ENCODE results near the gene EIF2B2. TPM values are rescaled to one million over a fixed set of nuclear protein-coding genes. Genes with fewer than 3 reads are reported as not detected.

Gene EIF2B2
- polyA plus RNA-seq, 1 experiment, result 78.0 TPM

GRCh38 chr14:75022655-75023054 is 19.9 kb downstream of the EIF2B2 start:
- H3K27me3 ChIP-seq (ENCODE audit: control insufficient read depth, insufficient read depth, low read length), result no peaks in the 10 kb centered on the region
- ChIA-PET CTCF (interaction anchor here (0.8 to 1.5 kb wide), 7 partner anchors 9 to 30 kb away, joined by 3 to 5 read pairs (median 3); no protein-coding TSS in a partner anchor), POLR2A (no interaction called here)
- no peak for DNase-seq (ENCODE audit: low read depth)
- TF ChIP-seq CTCF (IDR thresholded peaks at IDR 0.05; ENCODE audit: insufficient read depth, low read depth, low read length), result peak; percentile 36
- no peak overlapping the region for H3K4me3 ChIP-seq (ENCODE audit: low read depth, low read length)
- H3K36me3 ChIP-seq (ENCODE audit: control insufficient read depth, insufficient read depth, low read length), result peaks cover 5% of the 10 kb centered on the region

- ChIA-PET POLR2A (no interaction called here), CTCF (interaction anchor here (0.8 to 1.5 kb wide), 9 partner anchors 9 to 77 kb away, joined by 3 to 5 read pairs (median 3); no protein-coding TSS in a partner anchor)
- Histone ChIP-seq H3K27me3 (ENCODE audit: control insufficient read depth, insufficient read depth, low read length) (no peaks in the 10 kb centered on the region), H3K4me3 (ENCODE audit: low read depth, low read length) (no peak overlapping the region), H3K36me3 (ENCODE audit: control insufficient read depth, insufficient read depth, low read length) (peaks cover 4% of the 10 kb centered on the region)
- no peak for DNase-seq (ENCODE audit: low read depth)
- TF ChIP-seq CTCF (IDR thresholded peaks at IDR 0.05; ENCODE audit: insufficient read depth, low read depth, low read length), result no peak
These were observed 20.4 kb downstream of the EIF2B2 start for GRCh38 chr14:75023108-75023507.

- H3K27me3 ChIP-seq (ENCODE audit: control insufficient read depth, insufficient read depth, low read length), result no peaks in the 10 kb centered on the region
- peaks cover 3% of the 10 kb centered on the region for H3K36me3 ChIP-seq (ENCODE audit: control insufficient read depth, insufficient read depth, low read length)
- H3K4me3 ChIP-seq (ENCODE audit: low read depth, low read length), result no peak overlapping the region
- ChIA-PET POLR2A (no interaction called here), CTCF (no interaction called here)
- DNase-seq (ENCODE audit: low read depth), result no peak
- TF ChIP-seq CTCF (IDR thresholded peaks at IDR 0.05; ENCODE audit: insufficient read depth, low read depth, low read length), result no peak
These were observed 22.4 kb downstream of the EIF2B2 start for GRCh38 chr14:75025082-75025481.

GRCh38 chr14:75025876-75026275 is 23.2 kb downstream of the EIF2B2 start:
- no peak for DNase-seq (ENCODE audit: low read depth)
- no peak for TF ChIP-seq CTCF (IDR thresholded peaks at IDR 0.05; ENCODE audit: insufficient read depth, low read depth, low read length)
- ChIA-PET CTCF (interaction anchor here (0.7 kb wide), 1 partner anchor 202 kb away, joined by 3 read pairs; no protein-coding TSS in a partner anchor), POLR2A (no interaction called here)
- H3K36me3 ChIP-seq (ENCODE audit: control insufficient read depth, insufficient read depth, low read length), result peaks cover 3% of the 10 kb centered on the region
- no peaks in the 10 kb centered on the region for H3K27me3 ChIP-seq (ENCODE audit: control insufficient read depth, insufficient read depth, low read length)
- H3K4me3 ChIP-seq (ENCODE audit: low read depth, low read length), result no peak overlapping the region

- Histone ChIP-seq H3K4me3 (ENCODE audit: low read depth, low read length) (no peak overlapping the region), H3K27me3 (ENCODE audit: control insufficient read depth, insufficient read depth, low read length) (no peaks in the 10 kb centered on the region), H3K36me3 (ENCODE audit: control insufficient read depth, insufficient read depth, low read length) (peaks cover 1% of the 10 kb centered on the region)
- CTCF ChIA-PET, result interaction anchor here (1.4 kb wide), 1 partner anchor 9 kb away, joined by 4 read pairs; no protein-coding TSS in a partner anchor
- TF ChIP-seq CTCF (IDR thresholded peaks at IDR 0.05; ENCODE audit: insufficient read depth, low read depth, low read length), result no peak
- DNase-seq (ENCODE audit: low read depth), result no peak
- POLR2A ChIA-PET, result no interaction called here
These were observed 27.4 kb downstream of the EIF2B2 start for GRCh38 chr14:75030147-75030546.

Measured in BJ (cell line).